Measurements from ENCODE around the gene PCDHA4.
"Not testable (repeated sequence)": the region's sequence is repeated elsewhere in the genome, so short reads cannot be mapped to it uniquely, and the experiment has no call there.

PCDHA4 gene

GRCh38 chr5:140806834-140807775, at the start of gene PCDHA4:
PCDHA4 (plus strand) TSS chr5:140807068.
- no peak within 1 kb of the TSS for H3K4me3 ChIP-seq (ENCODE audit: low read length)
- TF ChIP-seq ZNF274 (IDR thresholded peaks at IDR 0.05; ENCODE audit: low read depth, low read length), result no peak

- no peak overlapping the region for H3K4me3 ChIP-seq (ENCODE audit: low read length)
- peak; percentile 68; the same call in 1 of the 2 replicates for TF ChIP-seq ZNF274 (IDR thresholded peaks at IDR 0.05; ENCODE audit: low read depth, low read length)
Observed at GRCh38 chr5:140764177-140764973, 42.5 kb upstream of the PCDHA4 start.

GRCh38 chr5:140767444-140767843, 39.4 kb upstream of the PCDHA4 start:
- no peak overlapping the region for H3K4me3 ChIP-seq (ENCODE audit: low read length)
- TF ChIP-seq ZNF274 (IDR thresholded peaks at IDR 0.05; ENCODE audit: low read depth, low read length), result no peak

GRCh38 chr5:140780512-140780911, 26.4 kb upstream of the PCDHA4 start:
- H3K4me3 ChIP-seq (ENCODE audit: low read length), result no peak overlapping the region
- TF ChIP-seq ZNF274 (IDR thresholded peaks at IDR 0.05; ENCODE audit: low read depth, low read length), result no peak

GRCh38 chr5:140785905-140786686, 20.8 kb upstream of the PCDHA4 start, which contains the start of gene PCDHA1:
PCDHA1 (plus strand) TSS chr5:140786140.
- no peak within 1 kb of the TSS for H3K4me3 ChIP-seq (ENCODE audit: low read length)
- no peak for TF ChIP-seq ZNF274 (IDR thresholded peaks at IDR 0.05; ENCODE audit: low read depth, low read length)

GRCh38 chr5:140787422-140787821, 19.4 kb upstream of the PCDHA4 start:
- H3K4me3 ChIP-seq (ENCODE audit: low read length), result not testable (repeated sequence)

GRCh38 chr5:140787849-140788504, 18.9 kb upstream of the PCDHA4 start:
- not testable (repeated sequence) for H3K4me3 ChIP-seq (ENCODE audit: low read length)

GRCh38 chr5:140791089-140791488, 15.8 kb upstream of the PCDHA4 start:
- H3K4me3 ChIP-seq (ENCODE audit: low read length), result no peak overlapping the region
- TF ChIP-seq ZNF274 (IDR thresholded peaks at IDR 0.05; ENCODE audit: low read depth, low read length), result no peak

GRCh38 chr5:140794595-140795258, 12.1 kb upstream of the PCDHA4 start, which contains the start of gene PCDHA2:
PCDHA2 (plus strand) TSS chr5:140794852.
- H3K4me3 ChIP-seq (ENCODE audit: low read length), result no peak within 1 kb of the TSS
- no peak for TF ChIP-seq ZNF274 (IDR thresholded peaks at IDR 0.05; ENCODE audit: low read depth, low read length)

- no peak for TF ChIP-seq ZNF274 (IDR thresholded peaks at IDR 0.05; ENCODE audit: low read depth, low read length)
- no peak overlapping the region for H3K4me3 ChIP-seq (ENCODE audit: low read length)
Observed at GRCh38 chr5:140795259-140795641, 11.6 kb upstream of the PCDHA4 start.

- H3K4me3 ChIP-seq (ENCODE audit: low read length), result not testable (repeated sequence)
Observed at GRCh38 chr5:140796072-140796717, 10.7 kb upstream of the PCDHA4 start.

- no peak overlapping the region for H3K4me3 ChIP-seq (ENCODE audit: low read length)
- no peak for TF ChIP-seq ZNF274 (IDR thresholded peaks at IDR 0.05; ENCODE audit: low read depth, low read length)
Observed at GRCh38 chr5:140796718-140797095, 10.2 kb upstream of the PCDHA4 start.

Measured in GM08714 (cell line).